GM18507 (cell line): Measurements from ENCODE around the gene EPS8.

Experiments
- DNase-seq: peaks from one replicate; pipeline ENCODE4 v3.0.0; 2011; ENCODE audit warnings: low read depth; ENCODE audit not compliant: insufficient read length; ENCODE audit errors: extremely low spot score
- FAIRE-seq: peaks from 2 replicates; lab custom pipeline; 2011; peaks lifted over from hg19 to GRCh38; lab: Jason Lieb, UNC

EPS8 gene

DNA sequence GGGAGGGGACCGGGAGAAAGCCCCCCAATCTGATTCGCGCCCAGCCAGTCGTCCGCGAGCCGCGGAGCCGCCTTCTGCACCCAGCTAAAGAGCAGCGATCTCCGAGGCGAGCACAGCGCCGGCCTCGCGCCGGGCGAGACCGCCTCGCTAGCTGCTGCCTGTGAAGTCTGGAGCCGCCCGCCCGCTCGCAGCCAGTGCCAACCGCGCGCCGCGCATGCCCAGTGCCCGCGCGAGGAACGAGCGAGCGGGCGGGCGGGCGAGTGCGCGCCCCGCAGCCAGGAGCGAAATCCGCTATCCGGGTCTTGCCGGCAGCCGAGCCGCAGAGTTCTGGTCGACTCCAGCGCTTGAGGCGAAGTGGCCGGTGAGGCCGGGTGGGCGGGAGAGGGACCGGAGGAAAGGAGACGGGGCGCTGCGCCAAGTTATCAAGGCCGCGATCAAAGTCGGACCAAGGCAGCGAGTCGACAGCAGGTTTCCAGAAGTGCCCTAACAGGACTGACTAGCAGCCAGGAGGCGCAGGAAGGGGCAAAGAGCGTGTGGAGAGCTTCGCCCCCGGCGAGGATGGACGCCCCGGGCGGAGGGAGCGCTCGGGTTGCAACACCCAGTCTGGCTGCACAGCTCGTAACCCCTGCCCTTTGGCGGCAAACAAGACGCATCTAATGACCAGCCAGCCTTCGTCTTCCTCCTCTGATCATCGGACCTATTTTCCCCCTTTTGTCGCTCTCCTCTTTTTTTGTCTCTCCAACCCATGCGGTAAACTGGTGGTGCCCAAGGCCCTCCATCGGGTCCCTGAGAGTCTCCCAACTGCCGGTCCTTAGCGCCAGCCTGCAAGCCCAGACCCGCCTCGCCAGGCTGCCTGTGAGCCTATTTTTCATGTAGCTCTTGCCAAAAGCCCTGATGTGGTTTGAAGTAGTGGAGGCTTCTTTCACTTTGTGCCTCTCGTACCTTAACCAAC lies at the start of gene EPS8:
EPS8 (minus strand) TSS at position 169 of the 952 bp plus-strand sequence. CDS start 106,437 bp downstream, outside the sequence.
- DNase-seq (peak; percentile 79), FAIRE-seq (peak; percentile 88)

GRCh38 chr12:15837141-15837790 lies 48.1 kb upstream of the EPS8 start:
- FAIRE-seq (no peak), DNase-seq (no peak)

DNA sequence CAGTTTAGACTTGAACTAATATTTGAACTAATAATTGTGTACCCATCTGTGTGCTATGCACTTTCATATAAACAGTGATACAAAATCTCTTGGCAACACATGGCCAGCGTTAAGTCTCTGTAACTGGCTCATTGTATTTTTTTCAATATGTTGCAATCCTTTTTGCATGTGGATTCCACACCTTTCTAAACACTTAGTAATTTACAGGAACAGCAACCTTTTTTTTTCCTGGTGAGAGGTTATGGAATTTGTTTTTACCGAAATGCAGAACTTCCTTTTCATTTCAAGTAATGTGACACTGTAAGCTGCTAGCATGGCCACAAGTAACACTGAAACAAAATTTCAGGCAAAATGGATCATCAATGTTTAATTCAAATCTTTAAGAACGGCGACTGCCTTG lies 45.4 kb upstream of the EPS8 start:
- DNase-seq (no peak), FAIRE-seq (no peak)

GRCh38 chr12:15831315-15831978 lies 42.3 kb upstream of the EPS8 start:
- DNase-seq (no peak), FAIRE-seq (no peak)

- DNase-seq: no peak
- no peak for FAIRE-seq
Measured at GRCh38 chr12:15830538-15830937, 41.4 kb upstream of the EPS8 start.

GRCh38 chr12:15829949-15830348 lies 40.8 kb upstream of the EPS8 start:
- DNase-seq (no peak), FAIRE-seq (no peak)

- FAIRE-seq (no peak), DNase-seq (no peak)
Measured at GRCh38 chr12:15829255-15829654, 40.1 kb upstream of the EPS8 start.

DNA sequence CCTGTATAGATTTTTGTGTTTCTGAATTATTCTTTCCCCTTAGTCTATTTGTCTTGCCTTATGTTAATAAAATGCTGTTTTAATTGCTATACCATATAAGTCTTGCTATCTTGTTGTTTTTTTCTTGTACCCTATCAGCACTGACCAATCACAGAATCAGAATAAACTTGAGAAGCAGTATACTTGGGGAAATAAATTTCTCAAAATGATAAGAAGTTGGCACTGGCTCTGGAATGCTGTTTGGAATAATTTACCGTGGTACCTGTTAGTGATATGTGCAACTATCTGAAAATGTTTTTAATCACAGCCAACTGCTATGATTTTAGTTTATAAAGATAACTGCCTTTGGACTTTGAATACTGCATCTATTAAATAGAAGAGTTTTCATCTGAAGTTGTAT lies 37.9 kb upstream of the EPS8 start:
- DNase-seq: no peak

DNA sequence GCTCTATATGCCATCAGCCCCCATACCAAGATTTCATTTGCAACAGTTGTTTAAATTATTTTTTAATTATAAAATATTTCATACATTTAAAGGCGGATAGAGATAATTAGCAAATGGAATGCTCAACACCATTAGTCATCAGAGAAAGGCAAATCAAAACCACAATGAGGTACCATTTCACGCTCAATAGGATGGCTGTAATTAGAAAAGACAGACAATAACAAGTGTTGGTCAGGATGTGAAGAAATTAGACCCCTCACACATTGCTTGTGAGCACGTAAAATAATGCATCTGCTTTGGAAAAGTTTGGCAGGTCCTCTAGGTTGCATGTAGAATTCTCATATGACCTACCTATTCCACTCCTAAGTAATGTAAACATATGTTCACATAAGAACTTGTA lies 35.3 kb upstream of the EPS8 start:
- DNase-seq: no peak
- no peak for FAIRE-seq

More for the DNA sequence above, 37.9 kb upstream of the EPS8 start:
- no peak for FAIRE-seq

GRCh38 chr12:15823360-15824128 lies 34.4 kb upstream of the EPS8 start:
- FAIRE-seq (no peak), DNase-seq (no peak)

DNA sequence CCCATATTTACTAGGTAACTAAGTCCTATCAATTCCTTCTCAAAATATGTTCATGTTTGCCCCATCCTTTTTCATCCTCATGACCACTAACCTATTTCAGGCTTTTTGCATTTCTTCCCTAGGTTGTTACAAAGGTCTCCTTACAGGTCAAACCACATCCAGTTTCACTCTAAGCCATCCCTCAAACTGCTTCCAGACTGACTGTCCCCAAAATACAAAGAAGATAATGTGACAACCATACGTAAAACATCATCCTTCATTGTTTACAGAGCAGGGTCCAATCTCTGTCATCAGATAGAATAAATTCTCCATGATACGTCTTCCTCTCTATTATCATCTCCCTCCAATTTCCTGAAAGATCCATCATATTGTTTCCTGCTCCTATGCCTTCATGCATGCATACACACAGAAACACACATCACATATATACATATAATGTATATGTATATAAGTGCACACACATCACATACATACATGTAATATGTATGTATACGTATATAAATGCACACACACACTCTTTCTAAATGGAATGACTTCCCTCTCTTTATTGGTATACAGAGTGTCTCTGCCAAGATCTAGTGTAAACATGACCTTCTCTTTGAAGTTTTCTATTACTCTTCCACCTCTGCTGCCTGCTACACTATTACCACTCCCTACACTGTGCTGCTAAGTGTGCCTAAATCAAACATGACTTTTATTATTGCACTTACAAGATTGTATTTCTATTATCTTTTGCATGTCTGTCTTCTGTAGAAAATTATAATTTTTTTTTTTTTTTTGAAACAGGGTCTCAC lies 30.7 kb upstream of the EPS8 start:
- FAIRE-seq (no peak), DNase-seq (no peak)

DNA sequence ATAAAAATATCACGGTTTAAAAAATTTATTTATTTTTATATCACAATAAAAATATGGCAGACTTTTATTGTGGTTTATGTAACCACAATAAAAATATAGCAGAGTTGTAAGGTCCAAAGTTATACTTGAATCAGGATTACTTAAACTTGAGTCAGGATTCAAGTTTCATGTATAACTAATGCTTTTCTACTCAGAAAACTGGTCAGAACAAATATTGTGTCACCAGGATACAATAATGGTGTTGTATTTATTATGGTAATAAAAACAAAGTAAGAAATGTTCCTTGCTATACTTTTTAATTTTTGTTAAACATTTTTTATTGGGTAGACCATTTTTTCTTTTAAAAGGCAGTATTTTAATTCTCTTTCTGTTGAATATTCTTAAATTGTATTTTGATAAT lies 29.2 kb upstream of the EPS8 start:
- DNase-seq (no peak), FAIRE-seq (no peak)

GRCh38 chr12:15815730-15816129 lies 26.5 kb upstream of the EPS8 start:
- DNase-seq (no peak), FAIRE-seq (no peak)

DNA sequence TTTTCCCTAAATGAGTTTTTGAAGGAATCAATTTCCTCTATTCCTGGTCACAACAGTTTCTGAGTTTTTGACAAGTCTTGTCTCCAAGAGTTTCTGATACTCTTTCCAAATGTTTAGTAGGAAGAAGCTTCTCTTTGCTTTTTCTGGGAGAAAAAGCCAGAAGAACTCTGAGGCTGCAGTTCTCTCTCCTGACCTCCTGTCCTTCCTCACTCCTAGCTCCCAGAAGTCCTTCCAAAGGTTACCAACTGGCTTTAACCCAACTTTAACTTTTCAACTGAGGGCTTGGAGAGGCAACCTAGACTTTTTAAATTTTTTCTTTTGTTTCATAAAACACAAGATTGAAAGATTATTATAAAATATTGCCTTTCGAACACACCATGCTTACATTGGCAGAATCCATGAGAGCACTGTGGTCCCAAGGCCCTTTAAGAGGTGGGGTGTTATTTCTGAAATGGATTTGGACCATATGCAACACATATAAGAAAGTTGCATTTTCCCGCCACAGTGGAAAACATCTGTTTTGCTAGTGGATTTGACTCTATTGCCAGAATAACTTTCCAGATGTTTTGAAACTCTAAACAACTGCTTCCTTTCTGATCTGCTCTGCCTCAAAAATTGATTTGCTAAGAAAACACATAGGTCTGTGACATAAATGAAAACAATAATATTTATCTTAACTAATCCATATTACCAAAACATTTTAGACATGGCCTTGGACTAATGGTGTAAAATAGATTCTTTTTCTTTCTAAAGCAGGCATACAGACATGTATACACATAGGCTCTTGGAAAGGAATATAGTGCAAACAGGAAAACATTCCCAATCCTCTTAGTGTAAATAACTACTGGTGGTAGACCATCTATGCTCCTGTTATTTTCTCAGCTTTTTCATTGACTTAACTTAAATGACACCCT lies 22.3 kb upstream of the EPS8 start:
- FAIRE-seq (no peak), DNase-seq (no peak)

DNA sequence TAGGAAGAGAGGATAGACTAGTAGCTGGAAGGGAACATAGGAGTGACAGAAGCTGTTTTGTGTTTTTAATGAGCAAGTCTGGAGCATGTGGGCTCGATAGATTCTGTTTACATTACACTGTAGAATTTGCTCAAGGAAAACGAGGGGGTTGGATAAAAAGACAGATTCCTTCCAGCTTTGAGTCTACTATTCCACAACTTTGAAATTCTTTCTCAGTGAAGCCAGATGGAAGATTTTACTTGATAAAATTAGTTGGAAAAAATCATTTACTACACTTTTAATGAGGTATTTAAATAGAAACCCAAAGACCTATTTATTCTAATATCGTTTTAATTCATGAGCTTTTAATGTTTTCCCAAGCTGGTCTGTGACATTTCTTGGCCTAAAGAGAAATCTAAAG lies 19.5 kb upstream of the EPS8 start:
- FAIRE-seq: no peak

GRCh38 chr12:15808250-15808649 lies 19.1 kb upstream of the EPS8 start:
- DNase-seq (no peak), FAIRE-seq (no peak)

More for the DNA sequence above, 19.5 kb upstream of the EPS8 start:
- no peak for DNase-seq

DNA sequence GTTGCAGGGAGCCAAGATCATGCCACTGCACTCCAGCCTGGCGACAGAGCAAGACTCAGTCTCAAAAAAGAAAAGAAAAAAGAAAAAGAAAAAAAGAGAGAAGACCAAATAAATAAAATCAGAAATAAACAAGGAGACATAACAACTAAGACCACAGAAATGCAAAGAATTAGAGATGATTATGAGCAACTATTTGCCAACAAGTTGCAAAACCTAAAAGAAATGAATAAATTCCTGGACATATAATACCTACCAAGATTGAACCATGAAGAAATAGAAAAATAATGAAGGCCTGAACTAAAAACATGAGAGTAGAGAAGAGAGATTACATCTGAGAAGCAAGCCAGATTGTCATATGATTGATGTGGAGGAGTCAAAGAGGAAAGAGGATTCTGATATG lies 17.6 kb upstream of the EPS8 start:
- FAIRE-seq (no peak), DNase-seq (no peak)
